GM18526 (cell line): ENCODE measurements around the gene AGR2.

Experiments used
- POLR2A ChIP-seq: IDR thresholded peaks from 3 replicates; pipeline ENCODE4 v1.6.1; 2011; ENCODE audit not compliant: insufficient read length; ENCODE audit errors: extremely low read depth

The AGR2 gene

DNA sequence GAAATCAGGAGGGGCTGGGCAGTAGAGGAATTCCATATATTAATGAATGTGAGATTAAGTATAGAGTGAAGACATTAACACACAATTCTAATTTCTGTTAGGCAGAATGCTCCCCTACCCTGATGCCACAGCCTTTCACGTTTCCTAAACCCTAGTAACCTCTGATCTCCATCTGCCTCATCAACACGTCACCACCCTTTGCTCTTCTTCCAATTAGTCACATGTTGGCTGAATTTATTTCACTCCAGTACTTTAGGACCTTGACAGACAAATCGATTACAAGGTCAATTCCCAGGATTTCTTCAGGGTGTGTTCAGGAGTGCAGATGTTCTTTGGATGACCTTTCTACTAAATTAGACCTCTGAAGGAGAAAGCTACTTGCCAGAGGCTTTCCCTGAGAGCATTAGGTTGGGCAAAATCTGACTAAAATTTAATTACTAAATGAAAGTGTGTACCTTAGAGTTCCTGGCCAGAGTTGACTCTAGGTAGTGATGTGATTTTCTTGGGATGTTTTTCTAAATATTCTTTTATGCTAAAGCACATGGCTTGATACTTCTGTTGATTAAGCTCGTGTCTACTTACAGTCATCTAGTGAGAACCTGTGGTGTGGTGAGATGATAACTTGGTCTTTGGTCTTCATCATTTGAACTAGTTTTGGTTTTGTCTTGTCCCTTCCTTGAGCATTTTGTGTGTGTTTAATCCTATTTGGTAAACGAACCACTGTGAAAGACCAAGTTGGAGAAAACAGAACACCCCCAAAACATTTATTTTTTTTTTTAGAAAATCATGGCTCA is 12.7 kb downstream of the AGR2 start:
- TF ChIP-seq POLR2A: no peak

DNA sequence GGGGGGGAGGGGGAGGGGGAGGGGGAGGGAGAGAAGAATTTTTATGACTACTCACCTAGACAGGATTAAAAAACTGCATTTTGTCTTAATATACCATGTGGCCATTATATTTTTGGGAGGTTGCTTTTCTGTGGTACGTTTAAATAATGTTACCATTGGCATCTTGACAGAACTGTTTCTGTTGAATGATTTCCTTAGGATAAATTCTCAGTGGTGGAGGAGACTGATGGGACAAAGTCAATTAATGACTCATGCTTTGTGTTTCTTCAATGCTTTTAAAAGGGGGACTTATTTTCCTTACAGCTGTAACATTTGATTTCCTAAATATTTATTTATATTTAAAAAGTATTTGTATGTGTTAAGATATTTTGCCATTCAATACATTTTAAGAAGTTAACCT is 13.7 kb downstream of the AGR2 start:
- TF ChIP-seq POLR2A: no peak

DNA sequence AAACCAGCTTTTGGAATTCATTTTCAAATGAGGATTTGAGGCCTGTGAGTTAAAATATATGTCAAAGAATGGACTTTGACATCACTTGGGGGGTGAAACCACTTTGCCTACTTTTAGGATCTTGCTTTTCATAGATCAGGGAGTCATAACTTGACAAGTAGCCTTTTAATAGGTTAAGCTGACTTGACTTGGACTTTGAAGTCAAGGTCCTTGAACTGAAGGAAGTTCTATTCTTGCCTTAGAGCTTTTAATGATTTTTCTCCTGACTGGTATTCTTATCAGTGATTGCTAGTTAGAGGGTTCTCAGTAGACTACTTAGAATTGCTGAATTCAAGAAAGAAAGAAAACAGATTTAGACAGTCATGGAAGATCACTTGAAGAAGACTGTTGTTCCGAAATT is 17.7 kb downstream of the AGR2 start:
- TF ChIP-seq POLR2A: no peak

DNA sequence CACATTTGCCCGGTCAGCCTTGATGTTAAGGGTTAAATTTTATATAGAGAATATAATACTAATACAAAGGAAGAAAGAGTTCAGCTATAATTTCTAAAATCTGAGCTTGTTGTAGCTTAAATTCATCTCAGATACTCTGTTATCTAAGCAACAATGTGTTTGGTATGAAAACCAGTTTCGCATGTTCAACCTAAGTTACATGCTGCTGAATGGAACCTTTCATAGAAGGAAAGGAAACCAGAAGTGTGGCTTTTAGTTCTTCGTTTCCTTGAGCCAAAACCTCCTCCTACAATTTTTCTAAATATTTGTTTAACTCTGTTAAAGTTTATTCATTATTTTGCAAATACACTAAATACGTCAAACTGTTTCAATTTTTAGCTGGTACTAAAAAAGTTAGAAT is 18.5 kb downstream of the AGR2 start:
- TF ChIP-seq POLR2A: no peak

DNA sequence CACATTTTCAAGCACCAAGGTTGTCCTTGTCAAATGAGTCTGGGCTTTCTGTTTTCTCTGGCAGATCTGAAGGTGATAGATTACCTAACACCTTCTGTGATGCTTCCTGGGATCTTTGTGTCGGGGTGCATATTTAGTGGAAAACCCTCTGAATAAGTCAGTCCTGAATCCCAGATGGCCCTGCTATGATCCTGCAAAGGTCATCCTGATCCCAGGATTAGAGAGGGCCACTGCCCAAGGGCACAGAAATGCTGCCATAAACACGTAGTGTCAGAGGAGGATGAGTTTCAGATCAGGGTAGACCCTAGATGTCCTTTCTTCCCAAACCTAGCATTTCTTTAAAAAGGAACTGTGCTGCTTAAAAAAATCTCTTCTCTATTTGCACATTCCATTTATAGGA is 19.0 kb downstream of the AGR2 start:
- no peak for TF ChIP-seq POLR2A

DNA sequence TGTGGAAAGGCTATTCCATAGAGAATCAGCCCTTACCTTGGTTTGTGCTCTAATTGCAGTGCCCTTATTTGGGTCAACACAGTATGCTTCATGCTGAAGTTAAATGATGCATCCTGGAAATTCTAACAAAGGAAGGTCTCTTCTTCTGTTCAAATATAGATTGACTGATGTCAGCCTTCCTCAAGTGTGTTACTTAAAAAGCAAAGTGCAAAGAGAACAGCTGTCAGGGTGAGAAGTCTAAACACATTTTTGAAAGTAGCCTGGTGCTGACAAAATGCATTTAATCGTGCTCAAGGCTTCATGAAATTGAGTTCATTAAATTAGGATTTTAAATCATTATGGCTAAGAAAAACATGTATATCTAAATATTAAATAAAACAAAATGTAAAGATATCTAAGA is 19.5 kb downstream of the AGR2 start:
- TF ChIP-seq POLR2A: no peak

GRCh38 chr7:16780596-16780995 is 24.2 kb downstream of the AGR2 start:
- no peak for TF ChIP-seq POLR2A

DNA sequence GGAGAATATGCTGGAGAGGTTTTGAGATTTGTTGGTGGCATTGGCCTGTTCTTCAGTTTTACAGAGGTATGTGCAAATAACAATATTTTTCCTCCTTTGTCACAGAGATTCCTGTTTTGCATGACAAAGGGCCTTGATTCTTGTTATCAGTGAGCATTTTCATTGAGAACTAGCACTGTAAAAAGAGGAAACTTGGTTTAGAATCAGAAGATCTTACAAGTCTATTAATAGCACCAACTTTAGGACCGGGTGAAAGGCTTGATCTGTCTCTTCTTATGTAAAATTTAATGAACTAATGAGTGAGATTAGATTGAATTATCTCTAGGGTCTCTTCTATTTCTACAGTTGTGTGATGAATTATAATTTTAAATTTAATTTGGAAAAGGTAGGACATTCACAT is 25.7 kb downstream of the AGR2 start:
- no peak for TF ChIP-seq POLR2A

GRCh38 chr7:16778476-16778875 is 26.3 kb downstream of the AGR2 start:
- no peak for TF ChIP-seq POLR2A

GRCh38 chr7:16776053-16776452 is 28.7 kb downstream of the AGR2 start:
- no peak for TF ChIP-seq POLR2A

DNA sequence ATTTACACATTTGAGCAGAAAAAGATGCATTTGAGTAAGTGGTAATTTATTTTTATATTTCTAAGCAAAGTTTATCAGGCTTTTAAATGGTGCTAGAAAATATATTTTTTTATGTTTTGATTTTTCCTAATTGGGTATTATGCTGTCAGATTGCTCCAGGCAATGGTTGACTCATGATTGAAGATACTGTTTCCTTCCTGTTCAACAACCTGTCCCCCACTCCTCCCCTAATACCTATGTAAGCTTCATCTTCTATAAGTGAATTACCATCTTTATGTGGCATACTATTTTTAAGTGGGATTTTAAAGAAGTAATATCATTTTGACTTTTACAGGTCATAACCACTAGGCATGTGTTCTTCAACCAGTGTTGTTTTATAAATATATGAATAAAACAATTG is 29.8 kb downstream of the AGR2 start:
- no peak for TF ChIP-seq POLR2A

- no peak for TF ChIP-seq POLR2A
Observed at GRCh38 chr7:16774294-16774693, 30.5 kb downstream of the AGR2 start.

GRCh38 chr7:16773884-16774283 is 30.9 kb downstream of the AGR2 start:
- no peak for TF ChIP-seq POLR2A

DNA sequence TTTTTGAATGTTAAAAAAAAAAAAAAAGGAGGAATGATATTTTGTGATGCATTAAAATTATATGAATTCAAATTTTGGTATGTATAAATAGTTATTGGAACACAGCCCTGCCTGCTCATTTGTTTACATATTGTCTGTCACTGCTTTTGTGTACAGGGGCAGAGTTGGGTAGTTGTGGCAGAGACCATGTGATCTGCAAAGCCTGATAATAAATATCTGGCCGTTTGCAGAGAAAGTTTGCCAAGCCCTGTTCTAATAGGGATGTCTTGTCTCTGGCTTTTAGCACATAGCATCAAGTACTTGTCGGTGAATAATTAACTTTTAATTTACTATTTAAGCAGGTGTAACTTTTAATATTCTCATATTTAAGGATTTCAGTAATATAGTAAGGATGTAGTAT is 31.5 kb downstream of the AGR2 start:
- TF ChIP-seq POLR2A: no peak

DNA sequence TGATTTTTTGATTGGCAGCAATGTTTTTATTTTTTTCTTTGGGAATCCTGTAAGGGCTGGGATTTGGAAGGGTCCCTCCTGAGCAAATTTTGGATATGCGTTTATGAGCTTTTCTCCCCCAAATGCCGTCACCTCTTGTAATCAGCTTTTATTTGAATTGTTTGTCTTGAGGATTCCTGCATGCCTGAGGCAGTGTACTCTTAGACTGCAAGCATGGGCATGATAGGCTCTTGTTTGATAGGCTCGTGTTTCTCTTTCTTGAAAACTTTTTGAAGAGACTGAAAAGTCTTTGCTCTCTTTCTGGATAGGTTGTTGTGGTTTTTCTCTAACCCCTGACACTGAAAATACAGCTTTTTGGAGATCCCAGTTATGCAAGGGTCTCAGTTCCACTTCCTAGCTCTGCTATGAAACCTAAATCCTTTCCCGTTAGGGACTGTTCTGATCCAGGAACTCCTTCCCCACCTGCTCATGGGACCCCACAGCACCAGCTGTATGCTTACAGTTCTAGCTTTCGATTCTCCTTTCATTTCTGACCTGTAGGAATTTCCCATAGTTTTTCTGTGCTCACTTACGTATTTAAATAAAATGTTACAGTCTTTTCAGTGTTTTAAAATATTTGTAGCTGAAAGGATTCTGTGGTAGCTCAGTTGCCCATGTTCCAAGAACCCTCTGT is 34.0 kb downstream of the AGR2 start:
- TF ChIP-seq POLR2A: no peak

- no peak for TF ChIP-seq POLR2A
Observed at GRCh38 chr7:16765436-16765859, 39.4 kb downstream of the AGR2 start.

GRCh38 chr7:16764942-16765341 is 39.9 kb downstream of the AGR2 start:
- TF ChIP-seq POLR2A: no peak

DNA sequence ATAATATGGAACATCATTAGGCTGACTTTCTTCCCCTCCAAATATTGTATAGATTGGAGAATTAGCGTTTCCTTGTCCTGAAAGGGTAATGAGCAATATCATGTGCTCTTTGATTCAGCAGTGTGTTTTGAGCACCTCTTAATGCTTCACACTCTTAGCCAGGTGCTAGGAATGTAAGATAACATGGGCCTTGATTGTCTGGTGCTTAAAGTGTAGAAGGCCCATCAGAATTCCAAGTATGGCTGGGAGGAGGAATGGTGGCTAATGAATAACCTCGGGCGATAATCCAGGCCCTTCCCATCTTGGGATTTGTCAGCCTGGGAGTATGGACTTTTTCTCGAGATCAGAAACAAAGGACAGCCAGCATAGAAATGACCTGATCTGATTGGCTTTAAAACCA is 42.6 kb downstream of the AGR2 start:
- no peak for TF ChIP-seq POLR2A

- TF ChIP-seq POLR2A: no peak
Observed at GRCh38 chr7:16759840-16760239, 45.0 kb downstream of the AGR2 start.
